GM12891 (cell line): ENCODE data around the gene ZNF334.

ENCODE experiments used
- DNase-seq: peaks from one replicate; pipeline ENCODE4 v3.0.0; 2011; ENCODE audit warnings: low spot score; ENCODE audit not compliant: insufficient read length
- FAIRE-seq: peaks from 2 replicates; lab custom pipeline; 2011; peaks lifted over from hg19 to GRCh38; lab: Jason Lieb, UNC
- PAX5 ChIP-seq: IDR thresholded peaks from 2 replicates; pipeline ENCODE4 v1.6.1; 2011; ENCODE audit warnings: low read length, moderate library complexity, mild to moderate bottlenecking; ENCODE audit not compliant: insufficient read depth, severe bottlenecking
- POLR2A ChIP-seq: IDR thresholded peaks from 2 replicates; pipeline ENCODE4 v1.6.1; 2011; ENCODE audit warnings: low read depth, low read length, control low read depth
- POLR2AphosphoS5 ChIP-seq: IDR thresholded peaks from 2 replicates; pipeline ENCODE4 v1.6.1; 2011; ENCODE audit warnings: low read depth, low read length, control low read depth
- POU2F2 ChIP-seq: IDR thresholded peaks from 2 replicates; pipeline ENCODE4 v1.6.1; 2011; ENCODE audit warnings: low read depth, mild to moderate bottlenecking, control low read depth, low read length, moderate library complexity
- SPI1 ChIP-seq: IDR thresholded peaks from 2 replicates; pipeline ENCODE4 v1.6.1; 2011; ENCODE audit warnings: low read depth, low read length, control low read depth
- TAF1 ChIP-seq: IDR thresholded peaks from 2 replicates; pipeline ENCODE4 v1.6.1; 2011; ENCODE audit warnings: low read depth, low read length, control low read depth

Gene ZNF334

DNA sequence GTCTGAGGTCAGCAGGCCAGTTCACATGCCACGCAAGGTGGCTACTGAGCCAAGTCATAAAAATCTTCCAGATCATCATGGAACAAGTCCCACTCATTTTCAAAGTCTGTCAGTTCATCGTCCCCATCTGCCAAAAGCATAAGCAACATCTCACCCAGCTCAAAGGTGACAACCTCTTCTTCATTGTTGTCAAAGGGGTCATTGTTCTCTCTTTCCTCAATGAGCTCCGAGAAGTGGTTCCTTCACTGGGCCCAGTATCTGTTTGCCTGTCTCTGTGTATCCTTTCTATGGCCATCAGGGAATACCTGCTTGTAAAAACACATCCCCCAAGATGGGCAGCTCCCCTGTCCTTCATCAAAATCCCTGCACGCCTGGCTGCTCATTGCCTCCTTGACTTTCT, 49.5 kb downstream of the ZNF334 start:
- DNase-seq: no peak
- TF ChIP-seq POU2F2: no peak
- no peak for TF ChIP-seq PAX5
- no peak for TF ChIP-seq SPI1
- TF ChIP-seq POLR2A: no peak
- no peak for TF ChIP-seq POLR2AphosphoS5
- no peak for TF ChIP-seq TAF1
- FAIRE-seq: no peak

DNA sequence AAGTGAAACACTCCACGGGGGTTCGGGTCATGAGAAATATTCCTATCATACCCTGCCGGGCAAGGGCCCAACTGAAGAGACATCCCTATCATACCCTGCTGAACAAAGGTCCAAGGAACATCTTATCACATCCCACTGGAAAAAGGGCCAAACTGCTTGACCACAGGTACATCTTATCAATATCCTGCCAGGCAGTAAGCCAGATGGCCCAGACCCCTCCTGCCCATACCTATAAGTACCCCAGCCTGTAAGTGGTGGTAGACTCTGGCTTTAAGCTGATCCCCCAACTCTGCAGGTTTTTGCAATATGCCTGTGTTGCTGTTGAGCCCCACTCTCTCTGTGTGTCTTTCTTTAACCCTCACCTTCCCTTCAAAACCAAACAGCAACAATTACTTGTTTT, 51.6 kb downstream of the ZNF334 start:
- FAIRE-seq: no peak
- no peak for DNase-seq
- TF ChIP-seq TAF1: no peak
- no peak for TF ChIP-seq SPI1
- no peak for TF ChIP-seq PAX5
- TF ChIP-seq POU2F2: no peak

DNA sequence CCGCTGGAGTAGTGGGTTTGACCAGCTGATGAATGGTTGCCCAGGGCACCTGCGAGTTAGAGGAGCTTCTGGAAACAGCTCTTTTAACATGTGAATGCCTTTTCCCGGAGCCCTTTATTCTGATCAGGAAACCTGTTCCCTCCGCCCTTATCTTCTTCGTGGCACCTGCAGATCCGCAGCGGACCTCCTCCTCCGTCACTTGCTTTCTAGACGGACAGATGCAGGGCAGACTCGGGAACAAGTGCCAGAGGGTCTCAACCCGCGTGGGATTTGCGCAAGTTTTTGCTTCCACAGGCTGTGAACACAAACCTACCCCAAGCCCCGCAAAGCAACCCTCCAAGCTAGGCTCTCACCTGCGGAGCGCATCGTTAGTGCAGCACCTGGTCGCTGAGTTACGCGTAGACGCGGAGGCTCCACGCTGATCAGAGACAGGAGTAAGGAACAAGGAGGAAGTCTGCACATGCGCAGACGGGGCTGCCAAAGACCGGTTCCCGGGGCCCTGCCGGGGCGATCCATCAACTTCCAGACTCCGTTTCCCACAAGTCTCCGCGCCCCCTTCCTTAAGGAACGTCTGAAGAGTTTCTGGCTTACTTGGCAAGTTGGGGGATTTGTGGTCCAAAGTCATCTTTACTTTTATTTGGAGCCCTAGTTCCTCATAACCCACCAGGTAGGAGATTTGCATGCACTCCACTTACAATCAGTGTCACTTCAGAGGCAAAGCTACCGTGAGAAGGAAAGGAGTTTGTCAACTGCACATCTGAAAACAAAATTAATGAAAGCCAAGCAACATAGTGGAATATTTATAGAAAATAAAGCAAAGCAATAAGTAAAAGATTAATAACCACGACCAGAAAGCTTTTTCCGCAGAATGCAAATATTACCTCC, 54.3 kb downstream of the ZNF334 start:
- DNase-seq: no peak
- TF ChIP-seq POU2F2 (no peak), SPI1 (no peak)
- FAIRE-seq: no peak

DNA sequence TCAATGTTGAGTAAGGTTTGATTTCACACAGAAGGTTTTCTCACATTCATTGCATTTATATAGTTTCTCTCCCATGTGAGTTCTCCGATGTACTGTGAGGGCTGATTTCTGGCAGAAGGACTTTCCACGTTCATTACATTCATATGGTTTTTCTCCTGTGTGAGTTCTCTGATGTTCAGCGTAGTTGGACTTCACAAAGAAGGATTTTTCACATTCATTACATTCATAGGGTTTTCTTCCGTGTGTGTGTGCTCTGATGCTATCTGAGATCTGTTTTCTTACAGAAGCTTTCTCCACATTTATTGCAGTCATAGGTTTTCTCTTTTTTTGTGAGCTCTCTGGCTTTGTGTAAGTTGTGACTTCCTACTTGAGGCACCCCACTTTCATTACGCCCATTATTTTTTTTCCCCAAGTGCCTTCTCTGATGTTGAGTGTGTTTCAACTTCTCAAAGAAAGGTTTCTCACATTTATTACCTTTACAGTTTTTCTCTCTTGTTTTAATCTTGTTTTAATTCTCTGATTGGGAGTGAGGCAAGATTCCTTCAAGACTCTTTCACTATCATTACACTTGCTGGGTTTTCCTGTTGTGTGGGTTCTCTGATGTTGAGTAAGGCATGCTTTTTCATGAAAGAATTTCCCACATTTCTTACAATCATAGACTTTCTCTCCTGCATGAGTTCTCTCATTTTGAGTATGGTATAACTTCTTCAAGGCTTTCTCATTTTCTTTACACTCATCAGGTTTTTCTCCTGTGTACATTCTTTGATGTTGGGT, 56.9 kb downstream of the ZNF334 start:
- TF ChIP-seq POLR2AphosphoS5 (no peak), PAX5 (no peak), TAF1 (no peak), POU2F2 (no peak), SPI1 (no peak), POLR2A (no peak)
- no peak for FAIRE-seq
- DNase-seq: no peak

DNA sequence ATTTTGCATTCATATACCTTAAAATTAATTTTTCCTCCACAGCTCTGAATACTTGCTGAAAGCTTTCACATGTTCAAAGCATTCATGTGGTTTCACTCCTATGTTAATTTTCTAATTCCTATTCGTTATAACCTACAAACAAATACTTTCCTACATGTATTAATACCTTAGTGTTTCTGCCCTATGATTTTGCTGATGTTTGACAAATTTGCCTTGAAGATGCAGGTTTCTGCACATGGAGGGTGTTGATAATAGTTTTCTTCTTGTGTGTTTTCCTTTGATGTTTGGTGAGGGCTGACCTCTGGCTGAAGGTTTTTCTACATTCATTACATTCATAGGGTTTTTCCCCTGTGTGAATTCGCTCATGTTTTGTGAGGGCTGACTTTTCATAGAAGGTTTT, 57.6 kb downstream of the ZNF334 start:
- DNase-seq: no peak
- FAIRE-seq: no peak
- TF ChIP-seq PAX5: no peak
